SK-N-SH (cell line): ENCODE data around the gene CGN. TPM values are rescaled to one million over a fixed set of nuclear protein-coding genes. Genes with fewer than 3 reads are reported as not detected.

Experiments
- CTCF ChIA-PET: fragments of 300-600, 350-600 bp; formaldehyde crosslinking; extraction: SDS; loops from one replicate; lab custom pipeline; 2021; lab: Yijun Ruan, JAX
- POLR2A ChIA-PET: fragments of 350-600 bp; sonication (Branson Sonifier 250); formaldehyde crosslinking; extraction: SDS; loops from one replicate; lab custom pipeline; 2020; ENCODE audit warnings: antibody characterized with exemption, inconsistent platforms; lab: Yijun Ruan, JAX
- DNase-seq: peaks from one replicate; pipeline ENCODE4 v3.0.0; 2012
- H2AFZ ChIP-seq: fragments of 200-600 bp; sonication (generic); 2 replicates; pipeline ENCODE4 v1.8.1; 2016; ENCODE audit warnings: antibody characterized with exemption, mild to moderate bottlenecking, low read depth
- H3F3A ChIP-seq: fragments of 200-600 bp; sonication (generic); replicated peaks from 2 replicates; pipeline ENCODE3; 2016; ENCODE audit warnings: antibody characterized with exemption, mild to moderate bottlenecking; ENCODE audit not compliant: insufficient read depth
- H3K27ac ChIP-seq, 2 experiments: fragments of 200-500 bp in 1 of 2; fragments of 200-600 bp in 1 of 2; sonication (Bioruptor generic) in 1 of 2; sonication (generic), shearing (Covaris generic) in 1 of 2; 2 replicates each; pipeline versions ENCODE4 v1.5.1 to v1.6.1; 2014 to 2016; ENCODE audit warnings: low read depth in 2 of 2, inconsistent platforms in 1 of 2, low read length in 1 of 2, mild to moderate bottlenecking in 1 of 2, mixed read lengths in 1 of 2
- H3K27me3 ChIP-seq: fragments of 200-600 bp; sonication (generic), shearing (Covaris generic); 2 replicates; pipeline ENCODE4 v1.6.1; 2016; ENCODE audit warnings: mixed run types; ENCODE audit not compliant: insufficient read depth
- H3K36me3 ChIP-seq, 2 experiments: fragments of 200-500 bp in 1 of 2; fragments of 200-600 bp in 1 of 2; sonication (Bioruptor generic) in 1 of 2; sonication (generic) in 1 of 2; replicated peaks in 1 of 2; 2 replicates each; pipeline versions ENCODE3 to v1.5.1; 2014 to 2016; ENCODE audit warnings: low read length in 1 of 2, mild to moderate bottlenecking in 1 of 2; ENCODE audit not compliant: insufficient read depth in 2 of 2, control insufficient read depth in 1 of 2
- H3K4me1 ChIP-seq, 2 experiments: fragments of 200-500 bp in 1 of 2; fragments of 200-600 bp in 1 of 2; sonication (Bioruptor generic) in 1 of 2; sonication (generic), shearing (Covaris generic) in 1 of 2; 2 replicates each; pipeline versions ENCODE4 v1.5.1 to v1.6.1; 2014 to 2016; ENCODE audit warnings: low read depth in 1 of 2, low read length in 1 of 2, mixed run types in 1 of 2; ENCODE audit not compliant: insufficient read depth in 2 of 2, control insufficient read depth in 1 of 2
- H3K4me2 ChIP-seq: fragments of 200-600 bp; sonication (generic), shearing (Covaris generic); 2 replicates; pipeline ENCODE4 v1.6.1; 2017; ENCODE audit warnings: mixed run types
- H3K4me3 ChIP-seq, 2 experiments: fragments of 200-500 bp in 1 of 2; fragments of 200-600 bp in 1 of 2; sonication (Bioruptor generic) in 1 of 2; sonication (generic), shearing (Covaris generic) in 1 of 2; 2 replicates each; pipeline versions ENCODE4 v1.5.1 to v1.8.1; 2014 to 2016; ENCODE audit warnings: low read depth in 2 of 2, inconsistent platforms in 1 of 2, low read length in 1 of 2, mild to moderate bottlenecking in 1 of 2, mixed read lengths in 1 of 2, moderate library complexity in 1 of 2
- H3K79me2 ChIP-seq: fragments of 200-600 bp; sonication (generic); 2 replicates; pipeline ENCODE4 v1.8.1; 2017; ENCODE audit warnings: mild to moderate bottlenecking; ENCODE audit not compliant: insufficient read depth
- H3K9ac ChIP-seq: fragments of 200-600 bp; sonication (generic); 2 replicates; pipeline ENCODE4 v1.6.1; 2017; ENCODE audit warnings: mixed run types
- H3K9me2 ChIP-seq: fragments of 200-600 bp; sonication (generic); 2 replicates; pipeline ENCODE4 v1.6.1; 2017; ENCODE audit warnings: mixed run types
- H3K9me3 ChIP-seq: fragments of 200-600 bp; sonication (generic); 2 replicates; pipeline ENCODE4 v1.6.1; 2017; ENCODE audit warnings: mixed run types, mild to moderate bottlenecking, moderate library complexity
- H4K20me1 ChIP-seq: fragments of 200-600 bp; sonication (generic); 2 replicates; pipeline ENCODE4 v1.6.1; 2017; ENCODE audit warnings: mild to moderate bottlenecking, mixed run types; ENCODE audit not compliant: insufficient read depth
- CTCF ChIP-seq: fragments of 200-600 bp; sonication (generic); IDR thresholded peaks from 2 replicates; pipeline ENCODE4 v1.6.1; 2017; ENCODE audit warnings: antibody characterized with exemption, mild to moderate bottlenecking, moderate library complexity
- FOSL2 ChIP-seq: IDR thresholded peaks from 2 replicates; pipeline ENCODE4 v1.4.0; 2012; ENCODE audit warnings: low read depth, mild to moderate bottlenecking, moderate library complexity, borderline replicate concordance
- GABPA ChIP-seq: IDR thresholded peaks from 2 replicates; pipeline ENCODE4 v1.4.0; 2012; ENCODE audit warnings: low read depth, mild to moderate bottlenecking
- JUND ChIP-seq: IDR thresholded peaks from 2 replicates; pipeline ENCODE4 v1.4.0; 2012
- MAX ChIP-seq: IDR thresholded peaks from 2 replicates; pipeline ENCODE4 v1.4.0; 2012; ENCODE audit warnings: low read depth
- MEF2A ChIP-seq: IDR thresholded peaks from 2 replicates; pipeline ENCODE4 v1.4.0; 2012; ENCODE audit warnings: low read depth, borderline replicate concordance
- TCF12 ChIP-seq: IDR thresholded peaks from 2 replicates; pipeline ENCODE4 v1.4.0; 2012
- TEAD4 ChIP-seq: IDR thresholded peaks from 2 replicates; pipeline ENCODE4 v1.4.0; 2012; ENCODE audit warnings: mild to moderate bottlenecking, borderline replicate concordance; ENCODE audit not compliant: insufficient read depth
- WGBS: methylation state at CpG from one replicate; pipeline ENCODE4 v1.1.6; 2017; ENCODE audit warnings: low lambda C conversion rate; 5-methylcytosine and 5-hydroxymethylcytosine counted together
- polyA plus RNA-seq, 3 experiments: library from polyadenylated mRNA; depleted of rRNA; stranded (reverse); fragments of >200 nt; gene quantifications; 2 replicates each; pipeline ENCODE4 v1.2.3, GENCODE V29; 2012
- TF ChIP-seq, protein P1 (sequence below): IDR thresholded peaks from 2 replicates; pipeline ENCODE4 v1.4.0; 2012; ENCODE audit warnings: low read depth, borderline replicate concordance

The CGN gene
- polyA plus RNA-seq, 1 of the 3 experiments (the other 2 are of a cell fraction): 0.36 TPM

DNA sequence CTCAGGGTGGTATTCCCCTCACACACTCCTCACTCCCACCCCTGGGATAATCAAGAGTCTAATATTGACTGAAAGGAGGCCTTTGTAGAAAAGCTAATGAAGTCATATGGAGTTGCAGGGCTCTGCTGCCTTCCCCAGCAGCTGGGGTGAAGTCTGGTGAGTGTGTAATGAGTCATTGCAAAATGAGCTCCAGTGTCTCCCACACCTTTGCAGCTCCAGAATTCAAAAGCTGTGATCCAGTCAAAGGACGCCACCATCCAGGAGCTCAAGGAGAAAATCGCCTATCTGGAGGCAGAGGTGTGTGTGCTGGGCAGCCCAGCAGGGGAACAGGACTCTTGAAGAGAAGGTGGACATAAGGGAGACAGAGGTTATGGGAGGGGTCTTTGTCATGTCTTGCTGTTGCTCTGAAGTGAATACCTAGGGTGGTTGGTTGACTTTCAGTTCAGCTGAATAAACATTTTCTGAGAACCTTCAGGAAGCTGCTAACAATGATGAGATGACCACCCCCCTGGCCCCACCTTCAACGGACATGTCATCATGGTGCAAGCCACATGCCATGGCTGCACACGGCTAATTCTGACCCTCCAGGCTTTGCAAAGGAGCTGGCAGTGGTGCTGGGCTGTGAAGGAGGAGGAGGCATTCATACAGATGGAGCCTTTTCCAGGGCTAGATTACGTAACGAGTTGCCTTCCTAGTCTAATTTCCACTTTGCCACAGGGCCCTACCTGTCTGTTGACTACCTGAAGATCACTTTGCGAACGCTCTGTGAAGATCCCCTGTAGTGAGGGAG, 68.4 kb downstream of the CGN start:
- Histone ChIP-seq H3K4me2 (no peak overlapping the region), H3K27me3 (no peaks in the 10 kb centered on the region), H3K9me2 (no peaks in the 10 kb centered on the region), H3K4me1 (peaks cover 0 to 5% of the 10 kb centered on the region in 2 experiments; a peak in 1 of 4 replicates), H3K9me3 (no peaks in the 10 kb centered on the region), H3K9ac (no peak overlapping the region), H3K36me3 (peaks cover 44 to 72% of the 10 kb centered on the region in 2 experiments), H3K4me3 (no peak overlapping the region), H2AFZ (no peak overlapping the region), H3K27ac (no peak overlapping the region), H3K79me2 (no peaks in the 10 kb centered on the region), H4K20me1 (no peaks in the 10 kb centered on the region), H3F3A (no peaks in the 10 kb centered on the region)
- ChIA-PET POLR2A (no interaction called here), CTCF (interaction anchor here (0.8 to 2.6 kb wide), 3 partner anchors 10 to 29 kb away, joined by 3 to 19 read pairs (median 3); no protein-coding TSS in a partner anchor)
- 80% methylated on average over 8 of the region's 8 CpGs for WGBS
- no peak for DNase-seq
- TF ChIP-seq FOSL2 (peak; percentile 56; the same call in 1 of the 2 replicates), TCF12 (no peak)

DNA sequence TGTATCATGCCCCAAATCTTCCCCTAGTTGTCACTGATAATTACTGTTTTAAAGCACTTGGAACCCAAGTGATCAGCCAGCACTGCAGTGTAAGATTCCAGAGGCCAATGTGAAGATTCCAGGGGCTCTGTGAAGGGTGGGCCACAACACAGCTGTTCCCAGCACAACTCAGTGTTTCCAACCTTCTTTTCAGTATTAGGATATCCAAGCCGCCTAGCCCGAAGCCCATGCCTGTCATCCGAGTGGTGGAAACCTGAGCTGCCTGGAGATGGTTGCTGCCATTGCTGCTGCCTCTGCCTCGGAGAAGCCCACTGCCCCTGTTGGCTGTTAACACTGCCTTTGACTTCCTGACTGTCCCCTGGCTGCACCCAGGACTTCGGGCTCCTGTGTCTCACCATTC, 70.3 kb downstream of the CGN start:
- no peak overlapping the region for H2AFZ ChIP-seq
- no peaks in the 10 kb centered on the region for H3K27me3 ChIP-seq
- H3K9me2 ChIP-seq: no peaks in the 10 kb centered on the region
- H3K79me2 ChIP-seq: no peaks in the 10 kb centered on the region
- peaks cover 36 to 54% of the 10 kb centered on the region in 2 experiments for H3K36me3 ChIP-seq
- DNase-seq: no peak
- H3K4me1 ChIP-seq: no peaks in the 10 kb centered on the region; a peak in 1 of 4 replicates
- H4K20me1 ChIP-seq: no peaks in the 10 kb centered on the region
- 82% methylated on average over 3 of the region's 5 CpGs for WGBS
- H3K4me2 ChIP-seq: no peak overlapping the region
- ChIA-PET CTCF (interaction anchor here (1.0 to 3.4 kb wide), 2 partner anchors 13 to 137 kb away, joined by 3 to 34 read pairs; no protein-coding TSS in a partner anchor), POLR2A (no interaction called here)
- H3F3A ChIP-seq: no peaks in the 10 kb centered on the region
- TF ChIP-seq, protein P1, sequence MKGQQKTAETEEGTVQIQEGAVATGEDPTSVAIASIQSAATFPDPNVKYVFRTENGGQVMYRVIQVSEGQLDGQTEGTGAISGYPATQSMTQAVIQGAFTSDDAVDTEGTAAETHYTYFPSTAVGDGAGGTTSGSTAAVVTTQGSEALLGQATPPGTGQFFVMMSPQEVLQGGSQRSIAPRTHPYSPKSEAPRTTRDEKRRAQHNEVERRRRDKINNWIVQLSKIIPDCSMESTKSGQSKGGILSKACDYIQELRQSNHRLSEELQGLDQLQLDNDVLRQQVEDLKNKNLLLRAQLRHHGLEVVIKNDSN: no peak
- no peak for TF ChIP-seq FOSL2
- TF ChIP-seq CTCF: no peak
- no peak for TF ChIP-seq GABPA
- TF ChIP-seq MEF2A: no peak
- TF ChIP-seq TEAD4: no peak
- TF ChIP-seq JUND: no peak
- TF ChIP-seq MAX: no peak
- H3K27ac ChIP-seq: no peak overlapping the region
- no peak overlapping the region for H3K9ac ChIP-seq
- H3K9me3 ChIP-seq: no peaks in the 10 kb centered on the region
- no peak overlapping the region for H3K4me3 ChIP-seq
